ENCODE data around the gene MUC5B. TPM values are rescaled to one million over a fixed set of nuclear protein-coding genes. Genes with fewer than 3 reads are reported as not detected.

Gene MUC5B
- total RNA-seq, 1 donor from 2014 or later: not detected

- H3K9me3 Mint-ChIP-seq: no peaks in the 10 kb centered on the region
- peak in 1 of 2 experiments; percentile 34 for DNase-seq (ENCODE audit: low spot score in 2 of 2, unreplicated experiment in 2 of 2)
- peaks cover 14% of the 10 kb centered on the region for H3K4me1 Mint-ChIP-seq
- peaks cover 3% of the 10 kb centered on the region for H3K36me3 Mint-ChIP-seq
- no peak for TF ChIP-seq CTCF (IDR thresholded peaks at IDR 0.05; ENCODE audit: unreplicated experiment)
- no peaks in the 10 kb centered on the region for H3K27me3 Mint-ChIP-seq (ENCODE audit: low read depth)
- no peak overlapping the region for H3K4me3 Mint-ChIP-seq
- no peak overlapping the region for H3K27ac Mint-ChIP-seq
These were observed 81.5 kb downstream of the MUC5B start for GRCh38 chr11:1304380-1304779.

- Mint-ChIP-seq H3K27me3 (ENCODE audit: low read depth) (no peaks in the 10 kb centered on the region), H3K27ac (peak overlapping the region; percentile 14), H3K9me3 (no peaks in the 10 kb centered on the region), H3K4me1 (peaks cover 10% of the 10 kb centered on the region), H3K4me3 (no peak overlapping the region), H3K36me3 (peaks cover 3% of the 10 kb centered on the region)
- TF ChIP-seq CTCF (IDR thresholded peaks at IDR 0.05; ENCODE audit: unreplicated experiment): no peak
- peak in 1 of 2 experiments; percentile 32 for DNase-seq (ENCODE audit: low spot score in 2 of 2, unreplicated experiment in 2 of 2)
These were observed 82.2 kb downstream of the MUC5B start for GRCh38 chr11:1305063-1305495.

- H3K4me3 Mint-ChIP-seq: no peak overlapping the region
- peak in 1 of 2 experiments; percentile 22 for DNase-seq (ENCODE audit: low spot score in 2 of 2, unreplicated experiment in 2 of 2)
- H3K4me1 Mint-ChIP-seq: peaks cover 8% of the 10 kb centered on the region
- no peak for TF ChIP-seq CTCF (IDR thresholded peaks at IDR 0.05; ENCODE audit: unreplicated experiment)
- H3K27me3 Mint-ChIP-seq (ENCODE audit: low read depth): no peaks in the 10 kb centered on the region
- H3K9me3 Mint-ChIP-seq: peaks cover 2% of the 10 kb centered on the region
- peaks cover 5% of the 10 kb centered on the region for H3K36me3 Mint-ChIP-seq
- H3K27ac Mint-ChIP-seq: no peak overlapping the region
These were observed 82.7 kb downstream of the MUC5B start for GRCh38 chr11:1305501-1306056.

GRCh38 chr11:1306186-1307162 lies 83.6 kb downstream of the MUC5B start:
- Mint-ChIP-seq H3K27ac (no peak overlapping the region), H3K36me3 (peaks cover 11% of the 10 kb centered on the region), H3K27me3 (ENCODE audit: low read depth) (no peaks in the 10 kb centered on the region), H3K9me3 (peaks cover 11% of the 10 kb centered on the region), H3K4me3 (peak overlapping the region; percentile 22), H3K4me1 (peaks cover 15% of the 10 kb centered on the region)
- peak in 1 of 2 experiments; percentile 31 for DNase-seq (ENCODE audit: low spot score in 2 of 2, unreplicated experiment in 2 of 2)
- no peak for TF ChIP-seq CTCF (IDR thresholded peaks at IDR 0.05; ENCODE audit: unreplicated experiment)

GRCh38 chr11:1307163-1307870 lies 84.5 kb downstream of the MUC5B start:
- no peak for TF ChIP-seq CTCF (IDR thresholded peaks at IDR 0.05; ENCODE audit: unreplicated experiment)
- Mint-ChIP-seq H3K4me1 (peaks cover 15% of the 10 kb centered on the region), H3K4me3 (peak overlapping the region; percentile 69), H3K27me3 (ENCODE audit: low read depth) (peaks cover 2% of the 10 kb centered on the region), H3K27ac (no peak overlapping the region), H3K9me3 (peaks cover 20% of the 10 kb centered on the region), H3K36me3 (peaks cover 13% of the 10 kb centered on the region)
- DNase-seq (ENCODE audit: low spot score in 2 of 2, unreplicated experiment in 2 of 2): peak in 1 of 2 experiments; percentile 25

Measured in mesothelial cell of epicardium (in vitro differentiated cells).